T-cell (primary cell): ENCODE data around the gene FIS1. TPM values are rescaled to one million over a fixed set of nuclear protein-coding genes. Genes with fewer than 3 reads are reported as not detected.

Experiments used
- ATAC-seq, 4 experiments: fragments of 200-7000 bp in 3 of 4; fragments of 150-1000 bp in 1 of 4; cut with Tn5 transposase; replicated peaks in 1 of 4; 1 replicate in 3 of 4; 2 replicates in 1 of 4; pipeline ENCODE4 v1.10.0; 2021; ENCODE audit warnings: moderate library complexity in 3 of 4, mild to moderate bottlenecking in 2 of 4, moderate number of reproducible peaks in 1 of 4
- CTCF ChIA-PET, 2 donors: fragments of 300-600 bp; sonication (Branson Sonifier 250); formaldehyde crosslinking; loops; one replicate each; lab custom pipeline; 2022; ENCODE audit warnings: antibody characterized with exemption in 2 of 2; lab: Charles Lee
- POLR2A ChIA-PET, 2 donors: fragments of 300-600 bp; sonication (Branson Sonifier 250); formaldehyde crosslinking; loops; one replicate each; lab custom pipeline; 2022; ENCODE audit warnings: antibody characterized with exemption in 2 of 2; lab: Charles Lee
- DNase-seq, 35 experiments: peaks; one replicate each; pipeline versions ENCODE4 v3.0.0 to v3.0.0-alpha.2; 2013 to 2023
- H3K27ac ChIP-seq: one replicate; pipeline ENCODE4 v1.5.1; 2013; ENCODE audit warnings: low read length
- H3K27me3 ChIP-seq, 2 experiments: replicated peaks in 1 of 2; 1 replicate in 1 of 2; 2 replicates in 1 of 2; pipeline versions ENCODE4 v1.6.1 to v1.7.0; 2013; ENCODE audit warnings: low read length in 1 of 2, mixed read lengths in 1 of 2; ENCODE audit not compliant: control insufficient read depth in 2 of 2, insufficient read depth in 2 of 2; ENCODE audit errors: extremely low read depth in 1 of 2
- H3K36me3 ChIP-seq, 2 donors: 1 replicate in 1 of 2; 2 replicates in 1 of 2; pipeline versions ENCODE4 v1.6.1 to v1.7.0; 2013; ENCODE audit warnings: low read length in 1 of 2; ENCODE audit not compliant: control insufficient read depth in 2 of 2, insufficient read depth in 1 of 2; ENCODE audit errors: extremely low read depth in 1 of 2
- H3K4me1 ChIP-seq, 2 experiments: 1 replicate in 1 of 2; 2 replicates in 1 of 2; pipeline versions ENCODE4 v1.6.1 to v1.7.0; 2013; ENCODE audit warnings: low read length in 2 of 2, mixed read lengths in 1 of 2; ENCODE audit not compliant: insufficient read depth in 2 of 2, control insufficient read depth in 1 of 2; ENCODE audit errors: extremely low read depth in 1 of 2
- H3K4me3 ChIP-seq, 2 donors: 1 replicate in 1 of 2; 2 replicates in 1 of 2; pipeline versions ENCODE4 v1.5.1 to v1.7.0; 2013; ENCODE audit warnings: mild to moderate bottlenecking in 2 of 2, low read length in 1 of 2, moderate library complexity in 1 of 2; ENCODE audit not compliant: control insufficient read depth in 1 of 2; ENCODE audit errors: extremely low read depth in 1 of 2
- H3K9me3 ChIP-seq: 2 replicates; pipeline ENCODE4 v1.7.0; 2013
- H3K27ac Mint-ChIP-seq, 2 donors: one replicate each; pipeline ENCODE4 v1.8.0; 2020 to 2021; ENCODE audit warnings: mild to moderate bottlenecking in 2 of 2, mixed read lengths in 2 of 2
- H3K27me3 Mint-ChIP-seq, 2 donors: one replicate each; pipeline ENCODE4 v1.8.0; 2021 to 2022; ENCODE audit warnings: mixed read lengths in 2 of 2
- H3K36me3 Mint-ChIP-seq: one replicate; pipeline ENCODE4 v1.8.0; 2021; ENCODE audit warnings: mixed read lengths
- H3K4me1 Mint-ChIP-seq, 3 donors: one replicate each; pipeline ENCODE4 v1.8.0; 2020 to 2022; ENCODE audit warnings: mixed read lengths in 3 of 3, mild to moderate bottlenecking in 1 of 3
- H3K4me3 Mint-ChIP-seq, 3 donors: one replicate each; pipeline ENCODE4 v1.8.0; 2020 to 2022; ENCODE audit warnings: mild to moderate bottlenecking in 3 of 3, mixed read lengths in 3 of 3, moderate library complexity in 3 of 3
- H3K9me3 Mint-ChIP-seq, 3 donors: one replicate each; pipeline ENCODE4 v1.8.0; 2020 to 2022; ENCODE audit warnings: mixed read lengths in 3 of 3
- WGBS: methylation state at CpG from one replicate; pipeline ENCODE4 v1.1.5; 2013; ENCODE audit warnings: missing lambda C conversion rate; ENCODE audit not compliant: insufficient coverage; 5-methylcytosine and 5-hydroxymethylcytosine counted together
- total RNA-seq, 35 experiments: library from RNA in 6 of 35; stranded (reverse) in 6 of 35; fragments of 120-200 nt in 1 of 35; gene quantifications; one replicate each; pipeline versions ENCODE4 v1.2.1 to v1.2.4 and lab custom pipeline; 2013 to 2026

Gene FIS1
- total RNA-seq, 5 donors from 2014 or later (not counting 1 experiment from before 2014, with no cell fraction given): 99.3 to 136 (median 125) TPM

DNA sequence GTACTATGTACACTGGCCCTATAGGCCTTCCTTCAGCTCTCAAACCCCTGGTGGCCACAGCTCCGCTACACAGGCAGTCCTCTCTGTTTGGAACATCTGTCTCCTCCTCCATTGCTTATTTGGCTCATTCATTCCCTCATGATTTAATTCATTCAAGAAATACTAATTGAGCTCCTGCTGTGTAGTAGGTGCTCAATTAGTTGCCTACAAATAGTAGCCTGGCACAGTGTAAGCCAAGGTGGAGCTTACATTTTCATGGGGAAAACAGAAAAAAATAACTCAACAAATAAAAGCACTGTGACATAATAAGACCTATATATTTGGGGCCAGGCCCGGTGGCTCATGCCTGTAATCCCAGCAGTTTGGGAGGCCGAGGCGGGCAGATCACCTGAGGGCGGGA lies 3.4 kb upstream of the FIS1 start:
- Histone ChIP-seq H3K27me3 (no peaks in the 10 kb centered on the region), H3K9me3 (no peaks in the 10 kb centered on the region), H3K4me3 (no peak overlapping the region), H3K36me3 (peaks cover 0 to 7% of the 10 kb centered on the region in 2 donors), H3K27ac (no peak overlapping the region), H3K4me1 (peaks cover 12 to 50% of the 10 kb centered on the region in 2 experiments)
- H3K27ac Mint-ChIP-seq: no peak overlapping the region
- ATAC-seq (no peak), DNase-seq (no peak)
- H3K27me3 Mint-ChIP-seq: no peaks in the 10 kb centered on the region
- peaks cover 17% of the 10 kb centered on the region for H3K36me3 Mint-ChIP-seq
- ChIA-PET CTCF (interaction anchor here (0.6 kb wide), 2 partner anchors 89 to 171 kb away, joined by 7 to 8 read pairs; no protein-coding TSS in a partner anchor), POLR2A (interaction anchor here in 1 of 2 donors (0.5 kb wide), 1 partner anchor 384 kb away, joined by 7 read pairs; no protein-coding TSS in a partner anchor)
- no peaks in the 10 kb centered on the region for H3K9me3 Mint-ChIP-seq
- peaks cover 48 to 61% (median 58%) of the 10 kb centered on the region in 3 donors for H3K4me1 Mint-ChIP-seq
- no CpG with 5 or more reads among the region's 5 CpGs for WGBS
- no peak overlapping the region for H3K4me3 Mint-ChIP-seq

- Histone ChIP-seq H3K27ac (peak overlapping the region; percentile 88), H3K36me3 (peaks cover 0 to 18% of the 10 kb centered on the region in 2 donors), H3K4me3 (peak overlapping the region; percentile 81 to 97), H3K27me3 (no peaks in the 10 kb centered on the region), H3K9me3 (no peaks in the 10 kb centered on the region), H3K4me1 (peaks cover 6 to 33% of the 10 kb centered on the region in 2 experiments)
- Mint-ChIP-seq H3K4me3 (peak overlapping the region; percentile 91 to 98 (median 92)), H3K4me1 (peaks cover 39 to 45% (median 41%) of the 10 kb centered on the region in 3 donors), H3K36me3 (peaks cover 19% of the 10 kb centered on the region), H3K9me3 (no peaks in the 10 kb centered on the region), H3K27ac (peak overlapping the region; percentile 98 to 99), H3K27me3 (no peaks in the 10 kb centered on the region)
- WGBS: 47% methylated on average over 26 of the region's 32 CpGs
- POLR2A ChIA-PET: interaction anchor here (0.5 to 1.9 kb wide), 3 partner anchors 9 to 1836 kb away, joined by 3 to 11 read pairs (median 3); partner anchors contain the start of gene ZNHIT1 (in 1 of the 2)
- ATAC-seq: no peak
- CTCF ChIA-PET: interaction anchor here (0.5 to 2.8 kb wide), 5 partner anchors 8 to 695 kb away, joined by 3 to 8 read pairs (median 3); partner anchors contain the start of genes CLDN15 (in 1 of the 2), PLOD3 (in 1 of the 2) and ZNHIT1 (in 1 of the 2)
- DNase-seq: no peak
Measured at GRCh38 chr7:101245147-101245668, 327 bp upstream of the FIS1 start.

- H3K27ac ChIP-seq: peak overlapping the region; percentile 88
- Mint-ChIP-seq H3K4me3 (peak overlapping the region; percentile 91 to 98 (median 92)), H3K4me1 (peaks cover 35 to 37% (median 35%) of the 10 kb centered on the region in 3 donors), H3K9me3 (no peaks in the 10 kb centered on the region), H3K36me3 (peaks cover 16% of the 10 kb centered on the region), H3K27ac (peak overlapping the region; percentile 98 to 99), H3K27me3 (no peaks in the 10 kb centered on the region)
- H3K36me3 ChIP-seq: peaks cover 0 to 30% of the 10 kb centered on the region in 2 donors
- peaks cover 6 to 34% of the 10 kb centered on the region in 2 experiments for H3K4me1 ChIP-seq
- peak overlapping the region; percentile 81 to 97 for H3K4me3 ChIP-seq
- H3K9me3 ChIP-seq: no peaks in the 10 kb centered on the region
- ATAC-seq: no peak
- WGBS: 23% methylated on average over 18 of the region's 28 CpGs
- CTCF ChIA-PET: interaction anchor here (0.5 to 2.8 kb wide), 20 partner anchors 8 to 1112 kb away, joined by 3 to 39 read pairs (median 4); partner anchors contain the start of genes PLOD3 (in 2 of the 2), ZNHIT1 (in 2 of the 2) and UFSP1 (in 1 of the 2)
- no peaks in the 10 kb centered on the region for H3K27me3 ChIP-seq
- POLR2A ChIA-PET: interaction anchor here (0.6 to 1.9 kb wide), 6 partner anchors 8 to 728 kb away, joined by 3 to 11 read pairs (median 4); partner anchors contain the start of gene ZNHIT1 (in 1 of the 2)
- DNase-seq: peak in 2 of 35 experiments; percentile 6 to 35
Measured at GRCh38 chr7:101243646-101244374, 1.1 kb downstream of the FIS1 start.

DNA sequence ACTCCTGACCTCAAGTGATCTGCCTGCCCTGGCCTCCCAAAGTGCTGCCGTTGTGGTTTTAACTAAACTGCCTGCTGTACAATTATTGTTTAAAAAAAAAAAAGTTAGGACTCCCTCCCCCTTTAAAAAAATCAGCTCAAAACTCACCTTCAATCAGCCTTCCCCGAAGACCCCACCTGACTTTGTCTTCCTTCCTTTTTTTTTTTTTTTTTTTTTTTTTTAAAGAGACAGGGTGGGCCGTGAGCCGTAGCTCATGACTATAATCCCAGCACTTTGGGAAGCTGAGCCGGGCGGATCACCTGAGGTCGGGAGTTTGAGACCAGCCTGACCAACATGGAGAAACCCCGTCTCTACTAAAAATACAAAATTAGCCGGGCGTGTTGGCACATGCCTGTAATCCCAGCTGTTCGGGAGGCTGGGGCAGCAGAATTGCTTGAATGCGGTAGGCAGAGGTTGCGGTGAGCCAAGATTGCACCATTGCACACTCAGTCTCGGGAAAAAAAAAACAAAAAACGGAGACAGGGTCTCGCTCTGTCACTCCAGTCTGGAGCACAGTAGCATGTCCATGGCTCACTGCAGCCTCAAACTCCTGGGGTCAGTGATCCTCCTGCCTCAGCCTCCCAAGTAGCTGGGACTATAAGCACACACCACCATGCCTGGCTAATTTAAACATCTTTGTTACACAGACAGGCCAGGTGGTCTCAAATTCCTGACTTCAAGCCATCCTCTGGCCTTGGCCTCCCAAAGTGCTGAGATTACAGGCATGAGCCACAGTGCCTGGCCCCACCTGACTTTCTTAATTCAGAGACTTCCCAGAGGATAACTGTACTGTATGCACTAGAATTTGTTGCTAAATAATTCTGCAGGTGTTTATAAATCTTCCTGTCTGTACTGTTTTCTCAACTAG lies 3.2 kb downstream of the FIS1 start:
- Mint-ChIP-seq H3K4me3 (no peak overlapping the region), H3K9me3 (no peaks in the 10 kb centered on the region), H3K27ac (no peak overlapping the region), H3K27me3 (no peaks in the 10 kb centered on the region), H3K4me1 (peaks cover 27 to 31% (median 29%) of the 10 kb centered on the region in 3 donors), H3K36me3 (peaks cover 7% of the 10 kb centered on the region)
- CTCF ChIA-PET: interaction anchor here (0.7 to 1.1 kb wide), 3 partner anchors 24 to 342 kb away, joined by 3 to 10 read pairs (median 4); partner anchors contain the start of genes PLOD3 (in 1 of the 2) and ZNHIT1 (in 1 of the 2)
- ATAC-seq: no peak
- 84% methylated on average over 13 of the region's 16 CpGs for WGBS
- no peaks in the 10 kb centered on the region for H3K27me3 ChIP-seq
- H3K36me3 ChIP-seq: peaks cover 0 to 41% of the 10 kb centered on the region in 2 donors
- peaks cover 6 to 35% of the 10 kb centered on the region in 2 experiments for H3K4me1 ChIP-seq
- no peaks in the 10 kb centered on the region for H3K9me3 ChIP-seq
- no peak overlapping the region for H3K27ac ChIP-seq
- POLR2A ChIA-PET: no interaction called here
- no peak overlapping the region for H3K4me3 ChIP-seq
- no peak for DNase-seq

- Histone ChIP-seq H3K27ac (no peak overlapping the region), H3K36me3 (peaks cover 0 to 41% of the 10 kb centered on the region in 2 donors)
- CTCF ChIA-PET: interaction anchor here in 1 of 2 donors (0.7 to 1.1 kb wide), 2 partner anchors 23 to 341 kb away, joined by 3 to 4 read pairs; partner anchors contain the start of genes PLOD3 and ZNHIT1
Measured at GRCh38 chr7:101241015-101241363, 3.9 kb downstream of the FIS1 start.

More at GRCh38 chr7:101241015-101241363, 3.9 kb downstream of the FIS1 start:
- Mint-ChIP-seq H3K4me1 (peaks cover 26 to 31% (median 29%) of the 10 kb centered on the region in 3 donors), H3K9me3 (no peaks in the 10 kb centered on the region), H3K36me3 (peaks cover 7% of the 10 kb centered on the region), H3K27ac (no peak overlapping the region), H3K4me3 (no peak overlapping the region), H3K27me3 (no peaks in the 10 kb centered on the region)
- no peak for DNase-seq
- H3K27me3 ChIP-seq: no peaks in the 10 kb centered on the region
- H3K4me1 ChIP-seq: peaks cover 6 to 35% of the 10 kb centered on the region in 2 experiments
- POLR2A ChIA-PET: no interaction called here
- no peak overlapping the region for H3K4me3 ChIP-seq
- WGBS: 89% methylated on average over 9 of the region's 12 CpGs
- H3K9me3 ChIP-seq: no peaks in the 10 kb centered on the region
- no peak for ATAC-seq
